ENCODE data around the gene CD300E. TPM values are rescaled to one million over a fixed set of nuclear protein-coding genes. Genes with fewer than 3 reads are reported as not detected.
"Not testable (repeated sequence)": the region's sequence is repeated elsewhere in the genome, so short reads cannot be mapped to it uniquely, and the experiment has no call there.

Gene CD300E
- polyA plus RNA-seq, 3 donors = 0.16 to 0.42 (median 0.33) TPM

DNA sequence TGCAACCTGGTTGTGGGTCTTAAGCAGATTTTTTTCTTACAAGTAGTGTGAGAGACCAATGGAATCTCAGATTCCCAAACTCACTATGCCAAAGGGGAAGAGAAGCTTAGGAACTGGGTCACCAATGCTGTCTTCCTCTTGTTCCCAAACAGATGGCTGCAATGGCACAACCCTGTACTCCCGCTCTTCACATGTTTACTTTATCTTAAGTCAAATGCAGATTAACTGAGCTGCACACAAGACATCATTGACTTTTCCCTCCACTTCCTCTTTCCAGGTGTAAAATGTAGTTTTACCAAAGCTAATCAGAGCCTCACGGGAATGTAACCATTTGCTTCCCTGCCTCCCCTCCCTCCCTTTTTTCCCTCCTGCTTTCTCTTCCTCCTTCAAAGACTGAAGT is 14.4 kb upstream of the CD300E start:
- no peak for DNase-seq (ENCODE audit: extremely low read depth in 1 of 11, low read depth in 9 of 11, low spot score in 4 of 11)

DNA sequence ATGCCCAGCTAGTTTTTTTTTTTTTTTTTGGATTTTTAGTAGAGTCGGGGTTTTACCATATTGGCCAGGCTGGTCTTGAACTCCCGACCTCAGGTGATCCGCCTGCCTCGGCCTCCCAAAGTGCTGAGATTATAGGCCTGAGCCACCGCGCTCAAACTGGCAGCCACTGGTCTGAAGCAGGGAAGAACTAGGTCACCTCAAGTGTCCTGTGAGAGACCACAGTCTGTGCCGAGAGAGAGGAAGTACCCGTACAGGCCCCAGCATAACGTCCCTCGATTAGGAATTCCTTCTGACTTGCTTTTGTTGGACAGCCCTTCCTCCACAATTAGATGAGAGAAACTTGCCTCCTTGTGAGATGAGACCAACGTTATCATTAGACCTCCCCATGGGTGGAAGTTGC is 13.7 kb upstream of the CD300E start:
- no peak for DNase-seq (ENCODE audit: extremely low read depth in 1 of 11, low read depth in 9 of 11, low spot score in 4 of 11)

DNA sequence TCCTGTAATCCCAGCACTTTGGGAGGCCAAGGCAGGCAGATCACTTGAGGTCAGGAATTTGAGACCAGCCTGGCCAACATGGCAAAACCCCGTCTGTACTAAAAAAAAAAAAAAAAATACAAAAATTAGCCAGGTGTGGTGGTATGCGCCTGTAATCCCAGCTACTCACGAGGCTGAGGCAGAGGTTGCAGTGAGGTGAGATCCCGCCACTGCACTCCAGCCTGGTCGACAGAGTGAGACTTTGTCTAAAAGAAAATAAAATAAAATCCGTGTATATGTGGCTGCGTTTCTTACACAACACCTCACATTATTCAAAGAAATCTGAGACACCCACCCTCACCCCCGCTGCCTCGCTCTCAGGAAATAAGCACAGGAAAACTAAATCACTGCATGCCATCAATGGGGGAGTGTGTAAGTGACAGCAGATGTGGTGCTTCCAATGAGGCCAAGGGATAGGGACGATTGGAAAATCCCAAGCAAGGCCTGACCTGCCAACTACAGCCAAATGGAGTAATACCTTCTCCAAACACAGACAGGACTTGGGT is 13.1 kb upstream of the CD300E start:
- DNase-seq (ENCODE audit: extremely low read depth in 1 of 11, low read depth in 9 of 11, low spot score in 4 of 11) = not testable (repeated sequence)

DNA sequence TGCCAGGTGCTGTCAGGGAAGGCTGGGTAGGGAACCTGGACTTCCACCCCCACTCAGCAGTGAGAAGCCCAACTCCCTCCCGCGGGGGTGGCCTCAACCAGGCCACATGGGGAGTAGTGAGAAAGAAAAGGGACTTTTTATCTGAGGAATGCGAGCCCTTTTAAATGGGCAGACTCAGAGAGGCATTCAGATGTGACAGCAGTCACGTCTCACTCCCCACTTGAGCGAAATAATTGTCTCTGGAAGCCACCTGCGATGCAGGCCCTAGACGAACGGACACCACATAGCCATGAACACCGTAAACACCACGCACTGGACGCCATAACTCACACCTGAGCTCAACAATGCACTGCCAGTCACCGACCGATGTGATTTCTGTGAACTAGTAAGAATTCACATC is 11.9 kb upstream of the CD300E start:
- DNase-seq (ENCODE audit: extremely low read depth in 1 of 11, low read depth in 9 of 11, low spot score in 4 of 11) = peak in 3 of 11 donors; percentile 26 to 46 (median 43)

DNA sequence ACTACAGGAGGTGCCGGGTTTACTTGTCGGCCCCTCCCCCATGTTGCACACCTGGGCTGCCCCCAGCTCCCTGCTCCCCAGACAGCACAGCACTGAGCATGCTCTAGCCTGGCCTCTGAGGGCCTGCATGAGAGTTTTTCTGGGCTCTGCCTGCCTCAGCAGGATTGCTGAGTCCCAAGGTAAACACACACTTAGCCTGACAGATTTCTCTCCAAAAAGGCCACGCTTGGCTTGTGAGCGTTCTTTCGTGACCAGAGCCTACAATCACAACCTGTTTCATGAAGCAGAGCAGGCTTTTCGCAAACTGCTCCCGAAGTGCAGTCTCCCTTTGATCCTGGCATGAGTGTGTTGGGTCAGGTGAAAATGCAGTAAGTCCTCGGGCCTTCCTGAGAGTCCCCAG is 9.8 kb upstream of the CD300E start:
- DNase-seq (ENCODE audit: extremely low read depth in 1 of 11, low read depth in 9 of 11, low spot score in 4 of 11) = peak in 7 of 11 donors; percentile 38 to 70 (median 58)

DNA sequence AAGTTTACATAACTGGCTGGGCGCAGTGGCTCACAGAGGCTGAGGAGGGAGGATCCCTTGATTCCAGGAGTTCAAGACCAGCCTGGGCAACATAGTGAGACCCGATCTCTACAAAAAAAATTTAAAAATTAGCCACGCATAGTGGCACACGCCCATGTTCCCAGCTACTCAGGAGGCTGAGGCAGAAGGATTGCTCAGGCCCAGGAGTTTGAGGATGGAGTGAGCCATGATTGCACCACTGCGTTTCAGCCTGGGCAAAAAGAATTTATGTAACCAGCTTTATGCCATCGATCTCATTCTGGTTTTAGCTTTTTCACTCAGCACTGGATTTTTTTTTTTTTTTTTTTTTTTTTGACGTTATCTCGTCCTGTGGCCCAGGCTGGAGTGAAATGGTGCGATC is 9.1 kb upstream of the CD300E start:
- DNase-seq (ENCODE audit: extremely low read depth in 1 of 11, low read depth in 9 of 11, low spot score in 4 of 11) = no peak

DNA sequence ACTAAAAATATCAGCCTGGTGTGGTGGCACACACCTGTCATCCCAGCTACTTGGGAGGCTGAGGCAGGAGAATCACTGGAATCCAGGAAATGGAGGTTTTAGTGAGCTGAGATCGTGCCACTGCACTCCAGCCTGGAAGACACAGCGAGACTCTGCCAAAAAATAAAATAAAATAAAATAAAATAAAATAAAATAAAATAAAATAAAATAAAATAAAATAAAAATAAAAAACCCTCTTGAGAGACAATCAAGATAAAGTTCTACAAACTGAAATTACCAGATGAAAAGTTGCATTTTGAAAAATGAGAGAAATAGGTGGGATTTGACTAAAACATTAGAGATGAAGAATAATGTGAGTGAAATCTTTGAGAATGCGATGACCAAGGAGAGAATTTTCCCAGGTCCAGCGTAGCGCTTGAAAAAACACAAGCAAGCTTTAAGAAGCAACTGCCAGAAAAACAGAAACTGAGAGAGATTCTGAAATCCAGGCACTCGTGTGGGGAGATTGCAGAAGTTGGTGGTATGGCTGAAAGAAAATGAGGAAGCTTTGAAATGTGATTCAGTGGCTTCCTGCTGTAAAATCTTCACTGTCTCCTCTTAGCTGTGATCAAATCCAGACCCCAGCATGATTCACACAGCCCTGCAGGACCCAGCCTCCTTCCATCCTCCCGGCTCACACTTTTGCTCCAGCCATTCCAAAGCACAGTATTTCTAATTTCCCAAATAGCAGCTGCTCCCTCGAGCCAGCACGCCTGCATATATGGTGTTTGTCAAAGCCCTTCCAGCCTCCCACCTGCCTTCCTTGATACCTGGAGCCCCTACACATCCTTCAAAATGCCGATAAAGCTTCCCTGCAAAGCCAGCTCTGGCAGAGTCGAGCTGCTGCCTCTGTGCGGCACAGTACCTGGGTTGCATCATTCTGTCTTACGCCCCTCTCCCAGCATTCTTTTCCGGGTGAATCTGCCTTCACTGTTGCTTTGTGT is 8.2 kb upstream of the CD300E start:
- no peak for DNase-seq (ENCODE audit: extremely low read depth in 1 of 11, low read depth in 9 of 11, low spot score in 4 of 11)

DNA sequence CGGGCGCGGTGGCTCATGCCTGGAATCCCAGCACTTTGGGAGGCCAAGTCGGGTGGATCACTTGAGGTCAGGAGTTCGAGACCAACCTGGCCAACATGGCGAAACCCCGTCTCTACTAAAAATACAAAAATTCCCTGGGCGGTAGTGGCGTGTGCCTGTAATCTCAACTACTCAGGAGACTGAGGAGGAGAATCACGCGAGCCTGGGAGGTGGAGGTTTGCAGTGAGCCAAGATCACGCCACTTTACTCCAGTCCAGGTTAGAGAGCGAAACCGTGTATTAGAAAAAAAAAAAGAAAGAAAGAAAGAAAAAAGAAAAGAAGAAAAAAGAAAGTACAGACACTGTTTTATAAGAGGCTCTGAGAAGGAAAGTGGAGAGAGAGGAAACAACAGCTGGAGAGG is 6.7 kb upstream of the CD300E start:
- not testable (repeated sequence) for DNase-seq (ENCODE audit: extremely low read depth in 1 of 11, low read depth in 9 of 11, low spot score in 4 of 11)

DNA sequence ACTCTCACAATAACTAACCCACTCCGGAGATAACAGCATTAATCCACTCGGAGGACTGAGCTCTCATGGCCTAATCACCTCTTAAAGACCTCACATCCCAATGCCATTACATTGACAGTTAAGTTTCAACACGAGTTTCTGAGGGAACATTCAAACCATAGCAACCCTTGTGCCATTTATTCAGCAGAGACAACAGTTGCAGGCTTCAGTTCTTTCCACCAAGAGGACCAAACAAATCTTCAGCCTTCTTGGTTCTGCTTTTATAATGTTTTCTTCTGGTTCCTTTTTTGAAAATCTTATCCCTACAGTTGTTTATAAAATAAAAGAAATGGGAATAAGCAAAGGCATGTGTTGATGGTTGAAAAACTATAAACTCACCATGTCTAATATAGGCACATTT is 2.1 kb upstream of the CD300E start:
- DNase-seq (ENCODE audit: extremely low read depth in 1 of 11, low read depth in 9 of 11, low spot score in 4 of 11) = no peak

DNA sequence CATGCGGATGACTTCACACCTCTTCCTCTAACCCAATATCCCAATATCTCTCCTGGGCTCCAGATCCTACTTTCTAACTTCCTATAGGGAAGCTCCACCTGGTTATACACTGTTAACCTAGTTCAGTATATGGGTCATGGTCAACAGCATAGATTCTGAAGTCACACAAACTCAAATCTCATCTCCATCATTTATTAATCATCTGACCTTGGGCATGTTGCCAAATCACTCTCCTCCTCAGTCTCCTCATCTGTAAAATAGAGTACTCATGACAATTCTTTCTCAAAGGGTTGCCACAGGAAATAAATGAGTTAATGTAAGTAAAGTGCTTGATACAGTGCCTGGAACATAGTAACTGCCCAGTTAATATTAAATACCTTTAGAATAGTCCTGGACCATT is 593 bp upstream of the CD300E start:
- DNase-seq (ENCODE audit: extremely low read depth in 1 of 11, low read depth in 9 of 11, low spot score in 4 of 11) = no peak

DNA sequence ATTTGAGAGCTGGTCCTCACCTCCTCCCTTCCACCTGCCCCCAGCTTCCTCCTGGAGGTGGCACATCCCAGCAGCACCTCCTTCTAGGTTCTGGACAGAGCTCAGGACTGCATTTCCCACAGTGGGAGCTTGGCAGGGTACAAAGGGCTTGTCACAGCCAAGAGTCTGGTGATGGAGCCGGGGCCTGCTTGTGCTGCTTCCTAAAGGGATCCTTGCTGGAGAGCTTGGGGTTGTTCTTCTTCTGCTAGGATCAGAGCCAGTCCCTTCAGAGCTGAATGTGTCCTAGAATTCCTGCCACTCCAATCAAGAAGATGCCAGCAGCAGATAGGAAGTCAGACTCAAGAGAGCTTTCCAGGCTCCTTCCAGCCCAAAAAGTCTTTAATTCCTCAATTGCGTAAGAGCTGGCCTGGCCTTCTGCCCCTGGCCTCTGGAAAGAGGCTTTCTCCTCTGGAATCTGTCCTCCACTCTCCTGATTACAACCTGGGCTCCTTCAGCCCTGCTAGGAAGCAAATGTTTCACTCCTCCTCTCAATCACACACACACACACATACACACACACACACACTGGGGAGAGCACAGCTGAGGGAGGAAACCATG is 4.4 kb downstream of the CD300E start:
- DNase-seq (ENCODE audit: extremely low read depth in 1 of 11, low read depth in 9 of 11, low spot score in 4 of 11) = no peak

DNA sequence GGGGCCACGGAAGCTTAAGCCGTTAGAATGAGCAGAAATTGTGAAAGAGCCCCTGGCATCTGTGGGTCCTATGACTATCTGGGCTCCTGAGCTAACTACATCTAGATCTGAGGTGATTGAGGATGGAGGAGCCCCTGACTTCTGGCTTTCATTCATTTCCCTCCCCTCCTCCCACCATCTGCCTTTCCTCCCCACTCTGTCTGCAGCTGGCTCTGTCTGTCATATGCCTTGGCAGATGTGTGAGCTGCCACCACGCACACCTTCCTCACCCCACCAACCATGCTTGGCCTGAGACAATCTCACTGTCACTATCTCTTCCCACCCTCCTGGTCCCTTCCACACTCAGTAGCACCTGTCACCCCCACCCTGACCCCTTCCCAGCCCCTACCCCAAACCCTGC is 5.1 kb downstream of the CD300E start:
- DNase-seq (ENCODE audit: extremely low read depth in 1 of 11, low read depth in 9 of 11, low spot score in 4 of 11) = no peak

DNA sequence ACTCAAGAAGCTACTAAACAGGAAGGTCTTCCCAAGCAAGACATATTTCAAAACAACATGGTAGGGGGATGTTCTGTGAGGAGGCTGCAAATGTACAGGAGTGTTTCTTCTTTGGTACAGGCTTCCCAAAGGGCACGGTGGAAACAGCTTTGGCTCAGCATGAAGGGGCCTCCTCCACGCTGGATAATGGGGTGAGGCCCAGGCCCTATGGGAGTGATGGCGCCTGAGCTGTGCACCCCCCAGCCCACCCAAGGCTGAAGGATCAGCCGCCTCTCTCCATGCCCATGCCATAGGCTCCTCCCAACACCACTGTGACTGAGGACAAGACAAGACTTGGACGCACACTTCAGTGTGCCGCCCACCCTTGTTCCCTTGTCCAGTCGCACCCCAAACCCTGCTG is 6.8 kb downstream of the CD300E start:
- no peak for DNase-seq (ENCODE audit: extremely low read depth in 1 of 11, low read depth in 9 of 11, low spot score in 4 of 11)

DNA sequence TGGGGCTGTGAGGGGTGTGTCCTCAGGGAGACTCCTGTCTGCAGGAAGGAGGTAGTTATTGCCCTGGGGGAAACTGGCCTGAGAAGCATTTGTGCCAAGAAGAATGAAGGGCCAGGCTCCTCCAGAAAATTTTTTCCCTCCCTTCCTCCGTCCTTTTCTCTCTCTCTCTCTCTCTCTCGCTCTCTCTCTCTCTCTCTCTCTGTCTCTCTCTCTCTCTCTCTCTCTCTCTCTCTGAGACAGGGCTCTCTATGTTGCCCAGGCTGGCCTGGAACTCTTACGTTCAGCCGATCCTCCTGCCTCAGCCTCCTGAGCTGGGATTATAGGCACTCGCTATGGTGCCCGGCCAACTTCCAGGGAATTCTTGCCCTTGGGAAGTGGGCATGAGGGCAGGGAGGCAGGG is 11.5 kb downstream of the CD300E start:
- no peak for DNase-seq (ENCODE audit: extremely low read depth in 1 of 11, low read depth in 9 of 11, low spot score in 4 of 11)

DNA sequence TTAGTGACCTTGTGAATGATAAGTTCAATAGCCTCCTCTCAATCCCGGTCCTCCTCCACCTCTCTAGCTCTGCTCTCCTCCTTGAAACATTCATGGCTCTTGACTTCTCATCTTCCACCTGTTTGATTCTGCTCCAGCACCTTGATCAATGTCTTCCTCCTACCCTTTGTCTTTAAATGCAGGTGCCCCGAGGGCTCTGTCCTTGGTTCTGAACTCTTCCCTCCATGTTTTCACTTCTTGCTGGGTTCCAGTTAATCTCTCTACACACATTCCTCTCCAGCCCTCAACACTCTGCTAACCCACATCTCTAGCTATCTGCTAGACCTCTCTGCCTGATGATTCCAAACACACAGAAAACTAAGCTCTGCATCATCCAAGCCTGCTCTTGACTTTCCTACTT is 13.4 kb downstream of the CD300E start:
- DNase-seq (ENCODE audit: extremely low read depth in 1 of 11, low read depth in 9 of 11, low spot score in 4 of 11) = peak in 4 of 11 donors; percentile 18 to 42 (median 32)

DNA sequence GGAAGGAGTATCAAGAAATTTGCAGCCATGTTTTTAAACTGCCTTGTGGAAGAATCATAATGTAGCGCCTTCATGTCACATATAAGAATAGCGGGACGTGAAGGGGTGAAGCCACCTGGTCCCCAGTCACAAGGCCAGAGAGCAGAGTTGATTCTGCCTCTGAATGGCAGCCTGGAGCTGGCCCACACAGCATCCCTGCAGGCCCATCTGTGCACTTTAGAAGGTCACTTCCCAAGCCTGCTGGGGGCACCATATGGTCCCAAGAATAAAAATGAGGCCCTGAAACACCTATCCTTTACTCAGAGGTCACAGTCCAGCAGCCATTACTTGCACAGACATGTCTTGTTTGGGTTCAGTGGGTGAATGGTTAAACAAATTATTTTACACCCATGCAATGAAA is 15.0 kb downstream of the CD300E start:
- DNase-seq (ENCODE audit: extremely low read depth in 1 of 11, low read depth in 9 of 11, low spot score in 4 of 11) = no peak

DNA sequence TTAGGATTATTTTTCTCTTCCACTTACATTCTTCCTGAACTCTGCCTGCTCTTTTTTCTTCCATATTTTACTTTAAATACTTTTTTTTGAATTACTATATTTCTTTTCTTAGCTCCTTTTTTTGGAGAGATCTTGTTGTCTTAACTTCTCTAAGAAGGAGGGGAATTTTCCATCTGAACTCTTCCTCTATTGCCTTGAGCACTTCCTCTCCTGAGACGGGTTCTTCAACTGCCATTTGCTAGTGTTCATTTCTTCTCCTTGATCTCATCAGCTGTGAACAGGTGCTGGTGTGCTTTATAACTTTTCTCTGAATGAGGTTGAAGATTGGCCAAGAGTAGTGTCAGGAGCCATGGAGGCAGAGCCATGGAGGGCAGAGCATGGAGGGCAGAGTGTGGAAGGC is 16.3 kb downstream of the CD300E start:
- DNase-seq (ENCODE audit: extremely low read depth in 1 of 11, low read depth in 9 of 11, low spot score in 4 of 11) = no peak

DNA sequence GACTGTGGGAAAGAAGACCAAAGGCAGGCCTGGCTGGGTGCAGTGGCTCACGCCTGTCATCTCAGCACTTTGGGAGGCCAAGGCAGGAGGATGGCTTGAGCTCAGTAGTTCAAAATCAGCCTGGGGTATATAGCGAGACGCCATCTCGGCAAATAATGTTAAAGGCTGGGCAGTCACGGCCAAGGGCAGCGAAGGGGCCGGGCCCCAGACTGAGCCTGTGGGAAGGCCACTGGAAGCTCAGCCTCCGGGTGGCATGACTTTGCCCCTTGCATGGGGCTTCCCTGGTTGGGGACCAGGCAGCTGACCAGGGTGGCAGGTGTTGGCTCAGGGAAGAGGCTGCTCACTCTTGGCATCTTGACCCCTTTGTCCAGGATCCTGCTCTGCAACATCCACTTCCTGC is 17.5 kb downstream of the CD300E start:
- DNase-seq (ENCODE audit: extremely low read depth in 1 of 11, low read depth in 9 of 11, low spot score in 4 of 11) = no peak

DNA sequence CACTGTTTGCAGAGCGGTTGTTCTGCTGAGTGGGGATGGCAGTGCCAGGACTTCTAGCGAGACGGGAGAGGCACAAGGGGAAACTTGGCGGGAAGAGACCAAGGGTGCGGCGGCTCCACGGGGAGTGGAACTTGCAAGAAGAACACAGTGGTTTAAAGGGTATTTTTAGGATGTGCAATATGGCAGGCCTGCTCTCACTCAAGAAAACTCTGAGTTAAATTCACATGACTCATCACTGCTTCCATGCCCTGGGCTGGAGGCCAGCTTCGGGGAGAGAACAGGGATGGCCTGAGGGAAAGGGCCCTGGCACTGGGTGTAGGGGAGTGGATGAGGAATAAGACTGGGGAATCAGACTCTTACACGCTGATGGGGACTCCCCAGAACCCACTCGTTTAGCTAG is 18.2 kb downstream of the CD300E start:
- no peak for DNase-seq (ENCODE audit: extremely low read depth in 1 of 11, low read depth in 9 of 11, low spot score in 4 of 11)

DNA sequence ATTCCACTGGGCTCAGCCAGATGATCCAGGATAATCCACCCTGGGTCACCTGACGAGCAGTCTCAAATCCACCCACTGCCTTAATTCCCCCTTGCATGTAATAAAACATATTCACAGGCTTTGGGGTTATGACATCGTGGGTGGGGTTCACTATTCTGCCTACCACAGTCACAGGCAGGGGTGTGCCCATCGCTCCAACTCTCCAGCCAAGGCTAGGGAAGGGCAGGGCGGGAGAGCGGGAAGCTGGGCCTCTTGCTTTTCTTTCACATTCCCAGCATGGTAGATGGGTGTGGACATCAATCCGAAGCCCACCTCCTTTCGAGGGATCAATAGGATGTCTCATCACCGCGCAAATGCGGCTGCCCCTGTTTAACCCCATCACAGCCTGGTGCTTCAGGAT is 18.8 kb downstream of the CD300E start:
- DNase-seq (ENCODE audit: extremely low read depth in 1 of 11, low read depth in 9 of 11, low spot score in 4 of 11) = no peak
